GM18951 (cell line): ENCODE measurements around the gene BRD4.
"Not testable (repeated sequence)": the region's sequence is repeated elsewhere in the genome, so short reads cannot be mapped to it uniquely, and the experiment has no call there.

Experiments used
- POLR2A ChIP-seq: IDR thresholded peaks from 4 replicates; pipeline ENCODE4 v1.6.1; 2011; ENCODE audit warnings: mild to moderate bottlenecking; ENCODE audit not compliant: insufficient read length, insufficient read depth; ENCODE audit errors: extremely low read depth
- in situ Hi-C: fragments of 300-500 bp; cut with MboI; formaldehyde crosslinking; loops from one replicate; pipeline ENCODE4 v1.12.0; 2022; ENCODE audit warnings: low sequenced_read_pairs, mixed read lengths, inconsistent platforms; ENCODE audit not compliant: unreplicated experiment

Gene BRD4

GRCh38 chr19:15340086-15340485 lies 7.7 kb upstream of the BRD4 start:
- in situ Hi-C loops: no loop called here
- TF ChIP-seq POLR2A: no peak

- in situ Hi-C loops: no loop called here
Measured at GRCh38 chr19:15337202-15337601, 4.9 kb upstream of the BRD4 start.

GRCh38 chr19:15335992-15336391 lies 3.7 kb upstream of the BRD4 start:
- in situ Hi-C loops: not testable (repeated sequence)

More at GRCh38 chr19:15337202-15337601, 4.9 kb upstream of the BRD4 start:
- TF ChIP-seq POLR2A: no peak

- peak; percentile 41 for TF ChIP-seq POLR2A
- in situ Hi-C loops: no loop called here
Measured at GRCh38 chr19:15331419-15332310, 674 bp downstream of the BRD4 start.

GRCh38 chr19:15330801-15331418 lies 1.4 kb downstream of the BRD4 start:
- TF ChIP-seq POLR2A: no peak
- in situ Hi-C loops: no loop called here

- in situ Hi-C loops: no loop called here
Measured at GRCh38 chr19:15328312-15328711, 4.0 kb downstream of the BRD4 start.

GRCh38 chr19:15324791-15325519 lies 7.4 kb downstream of the BRD4 start:
- in situ Hi-C loops: no loop called here

More at GRCh38 chr19:15328312-15328711, 4.0 kb downstream of the BRD4 start:
- no peak for TF ChIP-seq POLR2A

GRCh38 chr19:15323496-15324235 lies 8.7 kb downstream of the BRD4 start:
- in situ Hi-C loops: no loop called here

More at GRCh38 chr19:15324791-15325519, 7.4 kb downstream of the BRD4 start:
- TF ChIP-seq POLR2A: no peak

GRCh38 chr19:15321739-15322138 lies 10.6 kb downstream of the BRD4 start:
- TF ChIP-seq POLR2A: no peak

More at GRCh38 chr19:15323496-15324235, 8.7 kb downstream of the BRD4 start:
- TF ChIP-seq POLR2A: no peak

GRCh38 chr19:15320116-15320515 lies 12.2 kb downstream of the BRD4 start:
- in situ Hi-C loops: no loop called here
- no peak for TF ChIP-seq POLR2A

More at GRCh38 chr19:15321739-15322138, 10.6 kb downstream of the BRD4 start:
- in situ Hi-C loops: no loop called here

GRCh38 chr19:15318241-15318691 lies 14.1 kb downstream of the BRD4 start:
- TF ChIP-seq POLR2A: no peak
- in situ Hi-C loops: no loop called here

- TF ChIP-seq POLR2A: no peak
- in situ Hi-C loops: no loop called here
Measured at GRCh38 chr19:15317392-15318071, 14.8 kb downstream of the BRD4 start.
